Glomerular visceral epithelial cell (primary cell): ENCODE results near the gene USP34.
"Not testable (repeated sequence)": the region's sequence is repeated elsewhere in the genome, so short reads cannot be mapped to it uniquely, and the experiment has no call there.

Source experiments
- DNase-seq: peaks from one replicate; pipeline ENCODE4 v3.0.0-alpha.2; 2016; ENCODE audit errors: extremely low spot score

The USP34 gene

GRCh38 chr2:61151436-61151835, 319.5 kb downstream of the USP34 start:
- peak; percentile 9 for DNase-seq

GRCh38 chr2:61149074-61149473, 321.8 kb downstream of the USP34 start:
- no peak for DNase-seq

- DNase-seq = not testable (repeated sequence)
Measured at GRCh38 chr2:61148091-61148490, 322.8 kb downstream of the USP34 start.

GRCh38 chr2:61145990-61146389, 324.9 kb downstream of the USP34 start:
- DNase-seq = no peak

GRCh38 chr2:61144697-61145268, 326.1 kb downstream of the USP34 start:
- peak; percentile 96 for DNase-seq

GRCh38 chr2:61141151-61141550, 329.7 kb downstream of the USP34 start:
- no peak for DNase-seq

GRCh38 chr2:61138859-61139258, 332.0 kb downstream of the USP34 start:
- DNase-seq = no peak
